ENCODE results near the gene SAMD13. TPM values are rescaled to one million over a fixed set of nuclear protein-coding genes. Genes with fewer than 3 reads are reported as not detected.
"Not testable (repeated sequence)": the region's sequence is repeated elsewhere in the genome, so short reads cannot be mapped to it uniquely, and the experiment has no call there.

Gene SAMD13
- total RNA-seq, 4 donors from 2014 or later: 0.33 to 2.5 (median 2.1) TPM; not detected in 1

- DNase-seq (ENCODE audit: extremely low spot score): no peak
- Histone ChIP-seq H3K36me3 (no peaks in the 10 kb centered on the region), H3K9me3 (no peaks in the 10 kb centered on the region), H3K4me1 (no peaks in the 10 kb centered on the region), H3K4me3 (no peak overlapping the region), H3K27ac (replicated peaks in 1 of 4) (no peak overlapping the region), H3K27me3 (no peaks in the 10 kb centered on the region)
- 79% methylated on average over 6 of the region's 7 CpGs for WGBS
- intact Hi-C loops (cut with DNase I): no loop called here
- no peak for TF ChIP-seq CTCF (IDR thresholded peaks at IDR 0.05)
- TF ChIP-seq POLR2A (IDR thresholded peaks at IDR 0.05; ENCODE audit: low read depth): no peak
- no peak for TF ChIP-seq POLR2AphosphoS5 (IDR thresholded peaks at IDR 0.05)
- TF ChIP-seq EP300 (IDR thresholded peaks at IDR 0.05): no peak
These were observed 22.6 kb upstream of the SAMD13 start for GRCh38 chr1:84278905-84279304.

DNA sequence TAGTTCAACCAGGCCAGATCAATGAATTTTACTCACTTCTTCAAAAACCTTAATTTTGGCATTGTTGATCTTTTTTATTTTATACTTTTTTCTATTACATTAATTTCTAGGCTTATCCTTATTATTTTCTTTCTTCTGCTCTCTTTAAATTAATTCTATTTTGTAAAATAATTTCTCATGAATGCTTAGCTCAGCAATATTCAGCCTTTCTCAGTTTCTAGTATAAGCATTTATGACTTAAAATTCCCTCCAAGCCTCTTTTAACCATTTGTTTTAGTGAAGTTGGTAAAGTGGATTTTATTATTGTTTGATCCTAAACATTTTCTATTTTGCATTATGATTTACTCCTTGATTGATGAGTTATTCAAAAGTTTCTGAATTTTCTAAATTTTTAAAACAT, 20.6 kb upstream of the SAMD13 start:
- H3K9me3 ChIP-seq: no peaks in the 10 kb centered on the region
- intact Hi-C loops (cut with DNase I): no loop called here
- TF ChIP-seq EP300 (IDR thresholded peaks at IDR 0.05): no peak
- TF ChIP-seq CTCF (IDR thresholded peaks at IDR 0.05): no peak
- no peak for TF ChIP-seq POLR2A (IDR thresholded peaks at IDR 0.05; ENCODE audit: low read depth)
- TF ChIP-seq POLR2AphosphoS5 (IDR thresholded peaks at IDR 0.05): no peak

DNA sequence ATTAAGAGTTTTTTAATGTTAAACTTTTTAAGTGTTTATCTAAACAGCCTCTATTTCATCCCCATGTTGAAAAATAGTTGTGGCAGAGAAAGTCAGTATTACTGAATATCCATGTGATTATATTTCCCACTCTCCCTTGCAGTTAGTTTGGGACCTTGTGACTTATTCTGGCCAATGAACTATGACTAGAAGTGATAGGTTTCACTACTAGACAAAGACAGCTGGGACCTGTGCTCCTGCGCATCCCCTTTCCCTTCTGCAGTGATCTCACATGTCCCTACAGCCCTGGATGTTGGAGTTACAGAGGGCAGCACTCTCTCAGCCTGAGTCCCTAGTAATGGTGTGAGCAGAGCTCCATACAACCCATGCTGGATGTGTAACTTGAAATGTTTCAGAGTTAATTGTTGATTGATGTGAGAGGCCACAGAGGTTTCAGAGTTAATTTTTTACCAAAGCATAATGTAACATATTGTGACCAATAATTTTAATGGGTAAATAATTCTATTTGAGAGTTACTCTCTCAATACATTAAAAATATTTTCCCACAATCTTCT, 18.7 kb upstream of the SAMD13 start:
- WGBS: 82% methylated on average over 1 of the region's 1 CpG
- H3K4me3 ChIP-seq: no peak overlapping the region
- peaks cover 0 to 7% (median 2%) of the 10 kb centered on the region in 4 donors for H3K9me3 ChIP-seq
- no peak overlapping the region for H3K27ac ChIP-seq (replicated peaks in 1 of 4)
- H3K36me3 ChIP-seq: no peaks in the 10 kb centered on the region
- no peak for DNase-seq (ENCODE audit: extremely low spot score)
- intact Hi-C loops (cut with DNase I): no loop called here
- no peaks in the 10 kb centered on the region for H3K4me1 ChIP-seq
- no peaks in the 10 kb centered on the region for H3K27me3 ChIP-seq
- no peak for TF ChIP-seq EP300 (IDR thresholded peaks at IDR 0.05)
- TF ChIP-seq POLR2A (IDR thresholded peaks at IDR 0.05; ENCODE audit: low read depth): no peak
- TF ChIP-seq CTCF (IDR thresholded peaks at IDR 0.05): no peak
- TF ChIP-seq POLR2AphosphoS5 (IDR thresholded peaks at IDR 0.05): no peak

More for the DNA sequence above, 20.6 kb upstream of the SAMD13 start:
- no peak overlapping the region for H3K27ac ChIP-seq (replicated peaks in 1 of 4)
- H3K4me1 ChIP-seq: no peaks in the 10 kb centered on the region
- no peaks in the 10 kb centered on the region for H3K36me3 ChIP-seq
- no peaks in the 10 kb centered on the region for H3K27me3 ChIP-seq
- DNase-seq (ENCODE audit: extremely low spot score): no peak
- no peak overlapping the region for H3K4me3 ChIP-seq

DNA sequence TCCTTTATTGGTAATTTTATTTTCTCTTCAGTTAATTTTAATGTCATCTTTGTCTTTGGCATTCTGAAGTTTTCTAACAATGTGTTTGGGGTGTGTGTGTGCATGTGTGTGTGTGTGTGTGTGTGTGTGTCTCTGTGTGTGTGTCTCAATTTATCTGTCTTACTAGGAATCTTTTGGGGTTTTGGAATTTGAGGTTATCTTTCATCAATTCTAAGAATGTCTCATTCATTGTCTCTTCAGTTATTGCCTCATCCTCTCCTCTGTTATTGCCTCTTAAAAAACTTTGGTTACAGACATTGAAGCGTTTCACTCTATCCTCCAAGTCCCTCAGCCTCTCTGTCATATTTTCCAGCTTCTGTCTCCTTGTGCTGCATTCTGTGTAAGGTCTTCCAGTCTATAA, 18.1 kb upstream of the SAMD13 start:
- WGBS: 81% methylated on average over 1 of the region's 1 CpG
- DNase-seq (ENCODE audit: extremely low spot score): no peak
- H3K27ac ChIP-seq (replicated peaks in 1 of 4): no peak overlapping the region
- intact Hi-C loops (cut with DNase I): no loop called here
- H3K4me3 ChIP-seq: no peak overlapping the region
- H3K4me1 ChIP-seq: no peaks in the 10 kb centered on the region
- TF ChIP-seq POLR2A (IDR thresholded peaks at IDR 0.05; ENCODE audit: low read depth) (no peak), POLR2AphosphoS5 (IDR thresholded peaks at IDR 0.05) (no peak), EP300 (IDR thresholded peaks at IDR 0.05) (no peak), CTCF (IDR thresholded peaks at IDR 0.05) (no peak)
- H3K36me3 ChIP-seq: no peaks in the 10 kb centered on the region
- H3K9me3 ChIP-seq: peaks cover 0 to 7% (median 2%) of the 10 kb centered on the region in 4 donors
- no peaks in the 10 kb centered on the region for H3K27me3 ChIP-seq

- WGBS: 89% methylated on average over 1 of the region's 1 CpG
- intact Hi-C loops (cut with DNase I): no loop called here
- H3K9me3 ChIP-seq: peaks cover 0 to 7% (median 2%) of the 10 kb centered on the region in 4 donors
- no peak overlapping the region for H3K27ac ChIP-seq (replicated peaks in 1 of 4)
- no peak overlapping the region for H3K4me3 ChIP-seq
- H3K36me3 ChIP-seq: no peaks in the 10 kb centered on the region
- H3K27me3 ChIP-seq: no peaks in the 10 kb centered on the region
- no peak for TF ChIP-seq CTCF (IDR thresholded peaks at IDR 0.05)
- TF ChIP-seq POLR2AphosphoS5 (IDR thresholded peaks at IDR 0.05): no peak
- TF ChIP-seq POLR2A (IDR thresholded peaks at IDR 0.05; ENCODE audit: low read depth): no peak
- TF ChIP-seq EP300 (IDR thresholded peaks at IDR 0.05): no peak
- DNase-seq (ENCODE audit: extremely low spot score): no peak
- no peaks in the 10 kb centered on the region for H3K4me1 ChIP-seq
These were observed 15.4 kb upstream of the SAMD13 start for GRCh38 chr1:84286071-84286470.

- H3K9me3 ChIP-seq; H3K36me3 ChIP-seq; H3K4me3 ChIP-seq; H3K27me3 ChIP-seq; DNase-seq (ENCODE audit: extremely low spot score); intact Hi-C loops (cut with DNase I); H3K27ac ChIP-seq (replicated peaks in 1 of 4); H3K4me1 ChIP-seq: not testable (repeated sequence)
- WGBS: 65% methylated on average over 3 of the region's 3 CpGs
These were observed 14.1 kb upstream of the SAMD13 start for GRCh38 chr1:84287389-84287788.
